OCI-LY1 (cell line): ENCODE data around the gene TMPRSS13.

Experiments
- H2AFZ ChIP-seq: fragments of 200-600 bp; sonication (generic), shearing (Covaris generic); 2 replicates; pipeline ENCODE4 v1.6.0; 2014; ENCODE audit warnings: antibody characterized with exemption, mild to moderate bottlenecking, low read length
- H3F3A ChIP-seq: fragments of 200-600 bp; sonication (generic), shearing (Covaris generic); 2 replicates; pipeline ENCODE4 v1.6.0; 2014; ENCODE audit warnings: mild to moderate bottlenecking, antibody characterized with exemption, low read length, moderate library complexity; ENCODE audit not compliant: insufficient read depth
- H3K27ac ChIP-seq: fragments of 200-600 bp; sonication (generic); 2 replicates; pipeline ENCODE4 v1.5.1; 2014; ENCODE audit warnings: low read length, mixed run types, mild to moderate bottlenecking, low read depth; ENCODE audit not compliant: poor library complexity, severe bottlenecking
- H3K27me3 ChIP-seq: fragments of 200-600 bp; sonication (generic); 2 replicates; pipeline ENCODE4 v1.6.0; 2014; ENCODE audit warnings: antibody characterized with exemption, mild to moderate bottlenecking, low read length, moderate library complexity; ENCODE audit not compliant: insufficient read depth
- H3K36me3 ChIP-seq: fragments of 200-600 bp; sonication (generic); 2 replicates; pipeline ENCODE4 v1.6.1; 2014; ENCODE audit warnings: mild to moderate bottlenecking, antibody characterized with exemption, low read length, moderate library complexity, mixed read lengths; ENCODE audit not compliant: insufficient read depth
- H3K4me1 ChIP-seq: fragments of 200-600 bp; sonication (generic); 2 replicates; pipeline ENCODE4 v1.5.1; 2014; ENCODE audit warnings: mild to moderate bottlenecking, low read length, moderate library complexity; ENCODE audit not compliant: insufficient read depth, severe bottlenecking
- H3K4me2 ChIP-seq: fragments of 200-600 bp; sonication (generic), shearing (Covaris generic); 2 replicates; pipeline ENCODE4 v1.6.1; 2014; ENCODE audit warnings: low read length
- H3K4me3 ChIP-seq: fragments of 200-600 bp; sonication (generic); 2 replicates; pipeline ENCODE4 v1.5.1; 2014; ENCODE audit warnings: low read length, low read depth, mild to moderate bottlenecking, mixed read lengths; ENCODE audit not compliant: poor library complexity, severe bottlenecking
- H3K79me2 ChIP-seq: fragments of 200-600 bp; shearing (Covaris generic); 2 replicates; pipeline ENCODE4 v1.6.1; 2016; ENCODE audit warnings: mixed run types, low read length, mixed read lengths; ENCODE audit not compliant: insufficient read depth
- H3K9ac ChIP-seq: fragments of 200-600 bp; sonication (generic), shearing (Covaris generic); 2 replicates; pipeline ENCODE4 v1.6.1; 2014; ENCODE audit warnings: mild to moderate bottlenecking, low read length, mixed read lengths
- H3K9me2 ChIP-seq: fragments of 200-600 bp; sonication (generic), shearing (Covaris generic); 2 replicates; pipeline ENCODE4 v1.6.1; 2014; ENCODE audit warnings: low read depth, mild to moderate bottlenecking, low read length, mixed read lengths
- H3K9me3 ChIP-seq: fragments of 200-600 bp; shearing (Covaris generic); 2 replicates; pipeline ENCODE4 v1.6.1; 2014; ENCODE audit warnings: low read length, mixed read lengths
- H4K20me1 ChIP-seq: fragments of 200-600 bp; sonication (generic), shearing (Covaris generic); 2 replicates; pipeline ENCODE4 v1.6.0; 2016; ENCODE audit warnings: mild to moderate bottlenecking, low read length; ENCODE audit not compliant: insufficient read depth
- EZH2 ChIP-seq: fragments of 200-600 bp; sonication (generic), shearing (Covaris generic); IDR thresholded peaks from 2 replicates; pipeline ENCODE4 v1.8.0; 2017; ENCODE audit warnings: borderline replicate concordance, mixed run types, mild to moderate bottlenecking, antibody characterized with exemption, low read length, moderate library complexity, mixed read lengths
- TF ChIP-seq, protein P1 (sequence below): fragments of 200-600 bp; sonication (generic), shearing (Covaris generic); IDR thresholded peaks from 2 replicates; pipeline ENCODE4 v1.5.1; 2017; ENCODE audit warnings: mild to moderate bottlenecking, antibody characterized with exemption, low read length, moderate library complexity, mixed read lengths

Gene TMPRSS13

DNA sequence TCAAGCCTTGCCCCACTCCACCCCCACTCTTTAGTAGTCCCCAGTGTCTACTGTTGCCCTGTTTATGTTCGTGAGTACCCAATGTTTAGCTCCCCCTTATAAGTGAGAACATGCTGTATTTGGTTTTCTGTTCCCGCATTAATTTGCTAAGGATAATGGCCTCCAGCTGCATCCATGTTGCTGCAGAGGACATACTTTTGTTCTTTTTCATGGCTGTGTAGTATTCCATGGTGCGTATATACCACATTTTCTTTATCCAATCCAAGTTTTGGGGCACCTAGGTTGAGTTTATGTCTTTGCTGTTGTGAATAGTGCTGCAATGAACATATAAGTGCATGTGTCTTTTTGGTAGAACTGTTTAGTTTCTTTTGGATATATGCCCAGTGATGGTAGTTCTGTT, 36.6 kb downstream of the TMPRSS13 start:
- no peaks in the 10 kb centered on the region for H3K79me2 ChIP-seq
- H2AFZ ChIP-seq, result no peak overlapping the region
- H3K4me1 ChIP-seq, result no peaks in the 10 kb centered on the region
- H3K36me3 ChIP-seq, result no peaks in the 10 kb centered on the region
- TF ChIP-seq EZH2, result no peak
- TF ChIP-seq, protein P1, sequence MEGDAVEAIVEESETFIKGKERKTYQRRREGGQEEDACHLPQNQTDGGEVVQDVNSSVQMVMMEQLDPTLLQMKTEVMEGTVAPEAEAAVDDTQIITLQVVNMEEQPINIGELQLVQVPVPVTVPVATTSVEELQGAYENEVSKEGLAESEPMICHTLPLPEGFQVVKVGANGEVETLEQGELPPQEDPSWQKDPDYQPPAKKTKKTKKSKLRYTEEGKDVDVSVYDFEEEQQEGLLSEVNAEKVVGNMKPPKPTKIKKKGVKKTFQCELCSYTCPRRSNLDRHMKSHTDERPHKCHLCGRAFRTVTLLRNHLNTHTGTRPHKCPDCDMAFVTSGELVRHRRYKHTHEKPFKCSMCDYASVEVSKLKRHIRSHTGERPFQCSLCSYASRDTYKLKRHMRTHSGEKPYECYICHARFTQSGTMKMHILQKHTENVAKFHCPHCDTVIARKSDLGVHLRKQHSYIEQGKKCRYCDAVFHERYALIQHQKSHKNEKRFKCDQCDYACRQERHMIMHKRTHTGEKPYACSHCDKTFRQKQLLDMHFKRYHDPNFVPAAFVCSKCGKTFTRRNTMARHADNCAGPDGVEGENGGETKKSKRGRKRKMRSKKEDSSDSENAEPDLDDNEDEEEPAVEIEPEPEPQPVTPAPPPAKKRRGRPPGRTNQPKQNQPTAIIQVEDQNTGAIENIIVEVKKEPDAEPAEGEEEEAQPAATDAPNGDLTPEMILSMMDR, result no peak
- 0 out of 2 replicates have a peak, but pooled peaks cover 2% of the 10 kb centered on the region for H3K9me3 ChIP-seq
- H3K4me2 ChIP-seq, result no peak overlapping the region
- no peak overlapping the region for H3K4me3 ChIP-seq
- no peak overlapping the region for H3K27ac ChIP-seq
- H3F3A ChIP-seq, result no peaks in the 10 kb centered on the region
- H3K27me3 ChIP-seq, result no peaks in the 10 kb centered on the region
- H3K9ac ChIP-seq, result no peak overlapping the region
- H3K9me2 ChIP-seq, result no peaks in the 10 kb centered on the region
- no peaks in the 10 kb centered on the region for H4K20me1 ChIP-seq

DNA sequence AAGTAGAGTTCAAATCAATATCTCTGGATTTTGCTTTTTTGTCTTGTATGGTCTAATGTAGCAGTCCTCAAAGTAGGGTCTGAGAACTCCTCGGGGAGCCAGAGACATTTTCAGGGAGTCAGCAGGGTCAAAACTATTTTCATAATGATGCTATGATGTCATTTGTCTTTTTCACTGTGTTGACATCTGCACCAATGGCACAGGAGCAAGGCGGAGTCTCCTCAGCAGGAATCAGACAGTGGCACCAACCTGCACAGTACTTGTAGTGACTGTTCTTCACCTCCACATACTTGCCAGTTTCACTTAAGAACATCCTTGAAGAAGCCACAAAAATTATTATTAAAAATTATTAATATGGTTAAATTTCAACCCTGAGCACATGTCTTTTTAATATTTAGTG, 37.8 kb downstream of the TMPRSS13 start:
- H4K20me1 ChIP-seq, result no peaks in the 10 kb centered on the region
- TF ChIP-seq EZH2, result no peak
- TF ChIP-seq, protein P1, result no peak
- H3K9ac ChIP-seq, result no peak overlapping the region
- H3K9me2 ChIP-seq, result no peaks in the 10 kb centered on the region
- no peak overlapping the region for H3K27ac ChIP-seq
- H3K79me2 ChIP-seq, result no peaks in the 10 kb centered on the region
- H3K27me3 ChIP-seq, result no peaks in the 10 kb centered on the region
- H3K36me3 ChIP-seq, result no peaks in the 10 kb centered on the region
- no peaks in the 10 kb centered on the region for H3F3A ChIP-seq
- 0 out of 2 replicates have a peak, but pooled peaks cover 2% of the 10 kb centered on the region for H3K9me3 ChIP-seq
- H3K4me3 ChIP-seq, result no peak overlapping the region
- H3K4me1 ChIP-seq, result no peaks in the 10 kb centered on the region
- H2AFZ ChIP-seq, result no peak overlapping the region
- no peak overlapping the region for H3K4me2 ChIP-seq

DNA sequence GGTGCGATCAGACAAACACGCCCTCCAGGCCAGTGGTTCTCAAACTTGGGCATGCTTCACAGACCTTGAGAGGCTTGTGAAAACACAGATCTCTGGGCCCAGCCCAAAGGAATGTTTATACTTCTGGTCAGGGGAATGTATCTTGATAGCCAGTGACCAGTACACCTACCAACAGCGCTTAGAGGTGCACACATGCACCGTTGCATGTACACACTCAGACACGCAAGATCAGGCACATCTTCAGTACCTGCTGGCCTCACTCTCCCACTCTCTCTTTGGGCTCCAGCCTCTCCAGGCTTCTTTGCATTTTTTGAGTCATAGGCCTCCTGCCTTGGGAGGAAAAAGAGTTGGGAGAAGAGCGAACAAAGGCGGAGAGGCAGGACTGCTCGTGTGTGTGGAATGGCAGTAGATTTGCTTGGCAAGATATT, 41.0 kb downstream of the TMPRSS13 start:
- TF ChIP-seq, protein P1, result no peak
- TF ChIP-seq EZH2, result no peak
- no peaks in the 10 kb centered on the region for H3F3A ChIP-seq
- H3K4me1 ChIP-seq, result no peaks in the 10 kb centered on the region
- no peak overlapping the region for H3K27ac ChIP-seq
- no peak overlapping the region for H3K9ac ChIP-seq
- H3K4me3 ChIP-seq, result no peak overlapping the region
- no peaks in the 10 kb centered on the region for H3K36me3 ChIP-seq
- H3K79me2 ChIP-seq, result no peaks in the 10 kb centered on the region
- H3K9me3 ChIP-seq, result no peaks in the 10 kb centered on the region
- no peaks in the 10 kb centered on the region for H3K9me2 ChIP-seq
- no peaks in the 10 kb centered on the region for H4K20me1 ChIP-seq
- no peaks in the 10 kb centered on the region; the same call in 1 of the 2 replicates for H3K27me3 ChIP-seq
- H2AFZ ChIP-seq, result no peak overlapping the region
- no peak overlapping the region for H3K4me2 ChIP-seq
